Eye (tissue), 1 donor: ENCODE measurements around the gene HECA.
A peak's percentile ranks its signal among the peaks of the same experiment; 100 is the strongest.
"Not testable (repeated sequence)": the region's sequence is repeated elsewhere in the genome, so short reads cannot be mapped to it uniquely, and the experiment has no call there.

Source experiments
- DNase-seq: peaks from one replicate; pipeline ENCODE4 v3.0.0-alpha.2; 2015

The HECA gene

GRCh38 chr6:139134817-139135577, at the start of gene HECA:
Gene HECA (plus strand): TSS chr6:139135080. CDS start chr6:139135397, 317 bp downstream.
- peak; percentile 97 for DNase-seq

- DNase-seq = no peak
Observed at GRCh38 chr6:139091826-139092225, 43.1 kb upstream of the HECA start.

- no peak for DNase-seq
Observed at GRCh38 chr6:139099984-139100383, 34.9 kb upstream of the HECA start.

- no peak for DNase-seq
Observed at GRCh38 chr6:139107051-139107450, 27.8 kb upstream of the HECA start.

GRCh38 chr6:139108378-139108777, 26.5 kb upstream of the HECA start:
- no peak for DNase-seq

- no peak for DNase-seq
Observed at GRCh38 chr6:139109558-139109957, 25.3 kb upstream of the HECA start.

GRCh38 chr6:139112146-139112545, 22.7 kb upstream of the HECA start:
- DNase-seq = no peak

- DNase-seq = no peak
Observed at GRCh38 chr6:139112561-139112960, 22.3 kb upstream of the HECA start.

GRCh38 chr6:139114746-139115145, 20.1 kb upstream of the HECA start:
- no peak for DNase-seq

GRCh38 chr6:139115989-139116758, 18.7 kb upstream of the HECA start:
- no peak for DNase-seq

GRCh38 chr6:139117734-139118133, 17.1 kb upstream of the HECA start:
- DNase-seq = no peak

- no peak for DNase-seq
Observed at GRCh38 chr6:139119552-139119951, 15.3 kb upstream of the HECA start.

GRCh38 chr6:139122823-139123222, 12.1 kb upstream of the HECA start:
- not testable (repeated sequence) for DNase-seq

- DNase-seq = no peak
Observed at GRCh38 chr6:139124887-139125672, 9.8 kb upstream of the HECA start.

- DNase-seq = no peak
Observed at GRCh38 chr6:139126255-139126654, 8.6 kb upstream of the HECA start.

- DNase-seq = no peak
Observed at GRCh38 chr6:139126931-139127330, 7.9 kb upstream of the HECA start.

GRCh38 chr6:139129284-139129683, 5.6 kb upstream of the HECA start:
- DNase-seq = no peak

GRCh38 chr6:139131736-139132280, 3.1 kb upstream of the HECA start:
- no peak for DNase-seq

GRCh38 chr6:139133262-139134063, 1.4 kb upstream of the HECA start:
- DNase-seq = no peak

- DNase-seq = no peak
Observed at GRCh38 chr6:139134064-139134395, 850 bp upstream of the HECA start.

GRCh38 chr6:139135578-139136545, 982 bp downstream of the HECA start:
- peak; percentile 77 for DNase-seq
